BJ (cell line): Measurements from ENCODE around the gene MYH7. TPM values are rescaled to one million over a fixed set of nuclear protein-coding genes. Genes with fewer than 3 reads are reported as not detected.

ENCODE experiments used
- CTCF ChIA-PET: fragments of 350-600 bp; formaldehyde crosslinking; extraction: SDS; loops from one replicate; lab custom pipeline; 2021; ENCODE audit warnings: antibody characterized with exemption, inconsistent platforms; lab: Yijun Ruan, JAX
- POLR2A ChIA-PET: fragments of 300-600 bp; sonication (Branson Sonifier 250); formaldehyde crosslinking; extraction: SDS; loops from one replicate; lab custom pipeline; 2021; ENCODE audit warnings: antibody characterized with exemption; lab: Charles Lee
- DNase-seq: peaks from one replicate; pipeline ENCODE4 v3.0.0-alpha.2; 2011; ENCODE audit warnings: low read depth
- H3K27me3 ChIP-seq: 2 replicates; pipeline ENCODE4 v1.6.0; 2011; ENCODE audit warnings: low read length; ENCODE audit not compliant: control insufficient read depth, insufficient read depth
- H3K36me3 ChIP-seq: 2 replicates; pipeline ENCODE4 v1.5.1; 2011; ENCODE audit warnings: low read length; ENCODE audit not compliant: control insufficient read depth, insufficient read depth
- H3K4me3 ChIP-seq: 2 replicates; pipeline ENCODE4 v1.5.1; 2011; ENCODE audit warnings: low read depth, mild to moderate bottlenecking, control low read depth, low read length
- polyA plus RNA-seq: library from polyadenylated mRNA; depleted of rRNA; stranded (reverse); fragments of >200 nt; gene quantifications from 2 replicates; pipeline ENCODE4 v1.2.3, GENCODE V29; 2011
- TF ChIP-seq, protein P1 (sequence below): IDR thresholded peaks from 2 replicates; pipeline ENCODE4 v1.5.1; 2011; ENCODE audit warnings: low read depth, mild to moderate bottlenecking, control low read depth, inconsistent platforms, low read length, moderate library complexity; ENCODE audit not compliant: insufficient read depth

MYH7 gene
- polyA plus RNA-seq, 1 experiment, result not detected

DNA sequence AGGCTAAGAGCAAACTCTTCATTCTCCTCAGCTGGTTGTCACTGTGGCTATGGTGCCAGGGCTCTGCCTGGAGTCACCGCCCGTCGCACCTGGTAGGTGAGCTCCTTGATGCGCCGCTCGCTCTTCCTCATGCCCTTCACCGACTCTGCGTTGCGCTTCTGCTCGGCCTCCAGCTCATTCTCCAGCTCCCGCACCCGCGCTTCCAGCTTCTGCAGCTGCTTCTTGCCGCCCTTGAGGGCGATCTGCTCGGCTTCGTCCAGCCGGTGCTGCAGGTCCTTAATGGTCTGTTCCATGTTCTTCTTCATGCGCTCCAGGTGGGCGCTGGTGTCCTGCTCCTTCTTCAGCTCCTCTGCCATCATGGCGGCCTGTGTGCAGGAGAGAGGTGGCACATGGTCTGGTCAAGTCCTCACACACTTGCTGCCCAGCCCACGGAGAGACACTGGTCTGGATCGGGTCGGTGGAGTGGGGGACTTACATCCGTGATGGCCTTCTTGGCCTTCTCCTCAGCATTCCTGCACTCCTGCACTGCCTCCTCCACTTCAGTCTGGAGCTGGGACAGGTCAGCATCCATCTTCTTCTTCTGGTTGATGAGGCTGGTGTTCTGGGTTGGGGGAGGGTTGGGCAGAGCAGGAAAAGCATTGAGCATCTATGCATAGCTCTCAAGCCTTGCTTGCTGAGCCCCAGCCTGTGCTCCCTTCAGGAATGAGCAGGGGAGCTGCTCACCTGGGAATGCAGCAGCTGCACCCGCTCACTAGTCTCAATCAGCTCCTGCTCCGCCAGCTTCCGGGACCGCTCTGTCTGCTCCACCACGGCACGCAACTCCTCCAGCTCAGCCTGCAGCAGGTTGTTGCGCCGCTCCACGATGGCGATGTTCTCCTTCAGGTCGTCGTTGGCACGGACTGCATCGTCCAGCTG is 20.3 kb downstream of the MYH7 start:
- TF ChIP-seq, protein P1, sequence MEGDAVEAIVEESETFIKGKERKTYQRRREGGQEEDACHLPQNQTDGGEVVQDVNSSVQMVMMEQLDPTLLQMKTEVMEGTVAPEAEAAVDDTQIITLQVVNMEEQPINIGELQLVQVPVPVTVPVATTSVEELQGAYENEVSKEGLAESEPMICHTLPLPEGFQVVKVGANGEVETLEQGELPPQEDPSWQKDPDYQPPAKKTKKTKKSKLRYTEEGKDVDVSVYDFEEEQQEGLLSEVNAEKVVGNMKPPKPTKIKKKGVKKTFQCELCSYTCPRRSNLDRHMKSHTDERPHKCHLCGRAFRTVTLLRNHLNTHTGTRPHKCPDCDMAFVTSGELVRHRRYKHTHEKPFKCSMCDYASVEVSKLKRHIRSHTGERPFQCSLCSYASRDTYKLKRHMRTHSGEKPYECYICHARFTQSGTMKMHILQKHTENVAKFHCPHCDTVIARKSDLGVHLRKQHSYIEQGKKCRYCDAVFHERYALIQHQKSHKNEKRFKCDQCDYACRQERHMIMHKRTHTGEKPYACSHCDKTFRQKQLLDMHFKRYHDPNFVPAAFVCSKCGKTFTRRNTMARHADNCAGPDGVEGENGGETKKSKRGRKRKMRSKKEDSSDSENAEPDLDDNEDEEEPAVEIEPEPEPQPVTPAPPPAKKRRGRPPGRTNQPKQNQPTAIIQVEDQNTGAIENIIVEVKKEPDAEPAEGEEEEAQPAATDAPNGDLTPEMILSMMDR, result no peak
- Histone ChIP-seq H3K27me3 (peaks cover 4% of the 10 kb centered on the region), H3K36me3 (no peaks in the 10 kb centered on the region), H3K4me3 (no peak overlapping the region)
- POLR2A ChIA-PET, result no interaction called here
- CTCF ChIA-PET, result interaction anchor here (1.5 kb wide), 1 partner anchor 35 kb away, joined by 4 read pairs; no protein-coding TSS in a partner anchor
- no peak for DNase-seq

- TF ChIP-seq, protein P1, result no peak
- CTCF ChIA-PET, result interaction anchor here (1.5 kb wide), 1 partner anchor 34 kb away, joined by 4 read pairs; no protein-coding TSS in a partner anchor
Measured at GRCh38 chr14:23414254-23414653, 21.2 kb downstream of the MYH7 start.

DNA sequence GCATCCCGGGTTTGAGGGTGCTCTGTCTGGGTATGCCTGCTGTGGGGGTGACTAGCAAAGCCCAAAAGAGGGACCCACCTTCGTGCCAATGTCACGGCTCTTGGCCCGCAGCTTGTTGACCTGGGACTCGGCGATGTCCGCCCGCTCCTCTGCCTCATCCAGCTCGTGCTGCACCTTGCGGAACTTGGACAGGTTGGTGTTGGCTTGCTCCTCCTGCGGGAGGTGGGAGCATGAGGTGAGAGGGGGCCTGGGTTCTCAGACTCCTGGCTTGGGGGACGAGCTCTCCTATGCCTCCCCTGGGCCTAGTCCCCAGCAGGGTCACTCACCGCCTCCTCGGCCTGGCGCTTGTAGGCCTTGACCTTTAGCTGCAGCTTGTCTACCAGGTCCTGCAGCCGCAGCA is 21.8 kb downstream of the MYH7 start:
- Histone ChIP-seq H3K4me3 (no peak overlapping the region), H3K27me3 (peaks cover 2% of the 10 kb centered on the region), H3K36me3 (no peaks in the 10 kb centered on the region)
- no peak for DNase-seq
- TF ChIP-seq, protein P1, result no peak
- CTCF ChIA-PET, result interaction anchor here (1.5 kb wide), 1 partner anchor 34 kb away, joined by 4 read pairs; no protein-coding TSS in a partner anchor
- POLR2A ChIA-PET, result no interaction called here

More at GRCh38 chr14:23414254-23414653, 21.2 kb downstream of the MYH7 start:
- Histone ChIP-seq H3K36me3 (no peaks in the 10 kb centered on the region), H3K27me3 (peaks cover 4% of the 10 kb centered on the region), H3K4me3 (no peak overlapping the region)
- POLR2A ChIA-PET, result no interaction called here
- no peak for DNase-seq

GRCh38 chr14:23411563-23412525 is 23.6 kb downstream of the MYH7 start:
- CTCF ChIA-PET, result no interaction called here
- POLR2A ChIA-PET, result no interaction called here

More at GRCh38 chr14:23411563-23412525, 23.6 kb downstream of the MYH7 start:
- TF ChIP-seq, protein P1, result no peak
- Histone ChIP-seq H3K27me3 (peaks cover 4% of the 10 kb centered on the region), H3K36me3 (no peaks in the 10 kb centered on the region), H3K4me3 (no peak overlapping the region)
- no peak for DNase-seq
